ENCODE data around the gene SREK1IP1.

SREK1IP1 gene

DNA sequence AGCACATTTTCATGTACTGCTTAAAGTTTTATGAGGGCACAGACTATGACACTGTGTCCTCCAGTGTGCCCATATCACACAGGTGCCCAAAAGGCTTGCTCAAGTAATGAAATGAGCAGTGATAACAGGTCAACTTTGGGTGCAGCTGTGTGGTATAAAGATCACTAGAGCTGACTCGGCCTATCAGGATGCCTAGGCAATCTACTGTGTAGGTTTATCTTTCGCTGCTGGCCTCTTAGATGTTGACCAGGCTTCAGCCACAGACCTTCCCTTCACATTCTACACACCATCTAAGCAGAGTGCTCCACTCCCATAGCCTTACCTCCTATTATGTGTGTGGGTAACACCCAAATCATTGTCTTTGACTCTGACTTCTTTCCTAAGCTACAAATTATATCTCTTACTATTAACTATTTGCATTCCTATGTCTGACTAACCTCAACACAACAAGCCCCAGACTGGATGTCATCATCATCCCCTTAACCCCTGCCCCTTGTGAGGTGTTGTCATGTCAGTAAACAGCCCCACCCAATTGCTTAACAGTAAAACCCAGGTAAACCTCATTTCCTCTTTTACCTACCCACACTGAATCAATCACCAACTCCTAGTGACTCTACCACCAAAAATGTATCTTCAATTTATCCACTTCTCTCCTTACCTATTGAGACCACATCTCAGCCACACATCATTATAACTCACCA is 2.5 kb downstream of the SREK1IP1 start:
- H3K36me3 ChIP-seq (replicated peaks; ENCODE audit: insufficient read depth, low read length): peaks cover 4% of the 10 kb centered on the region
- H3K4me3 ChIP-seq (ENCODE audit: low read length): no peak overlapping the region
- no peak overlapping the region for H3K4me2 ChIP-seq (ENCODE audit: low read depth, low read length)
- H4K20me1 ChIP-seq (ENCODE audit: insufficient read depth, low read length): no peaks in the 10 kb centered on the region
- H3K9me2 ChIP-seq (replicated peaks; ENCODE audit: insufficient read depth, low read length): no peaks in the 10 kb centered on the region
- TF ChIP-seq EZH2 (optimal IDR thresholded peaks at IDR 0.05; ENCODE audit: low read depth, low read length) (no peak), CTCF (IDR thresholded peaks at IDR 0.05; ENCODE audit: low read length) (no peak), EZH2phosphoT487 (IDR thresholded peaks at IDR 0.05; ENCODE audit: low read length) (no peak)
- H3K27ac ChIP-seq (ENCODE audit: low read length): no peak overlapping the region
- no peaks in the 10 kb centered on the region for H3K9me3 ChIP-seq (replicated peaks; ENCODE audit: insufficient read depth, low read length)
- no peaks in the 10 kb centered on the region for H3K27me3 ChIP-seq (replicated peaks; ENCODE audit: insufficient read depth, low read length)
- H3F3A ChIP-seq (ENCODE audit: insufficient read depth, low read length): no peaks in the 10 kb centered on the region
- no peak for DNase-seq
- no peak overlapping the region for H2AFZ ChIP-seq (ENCODE audit: low read length)
- H3K79me2 ChIP-seq (ENCODE audit: low read length): peaks cover 88% of the 10 kb centered on the region
- no peak overlapping the region for H3K9ac ChIP-seq (ENCODE audit: low read length)
- peaks cover 30% of the 10 kb centered on the region for H3K4me1 ChIP-seq (ENCODE audit: low read length)

DNA sequence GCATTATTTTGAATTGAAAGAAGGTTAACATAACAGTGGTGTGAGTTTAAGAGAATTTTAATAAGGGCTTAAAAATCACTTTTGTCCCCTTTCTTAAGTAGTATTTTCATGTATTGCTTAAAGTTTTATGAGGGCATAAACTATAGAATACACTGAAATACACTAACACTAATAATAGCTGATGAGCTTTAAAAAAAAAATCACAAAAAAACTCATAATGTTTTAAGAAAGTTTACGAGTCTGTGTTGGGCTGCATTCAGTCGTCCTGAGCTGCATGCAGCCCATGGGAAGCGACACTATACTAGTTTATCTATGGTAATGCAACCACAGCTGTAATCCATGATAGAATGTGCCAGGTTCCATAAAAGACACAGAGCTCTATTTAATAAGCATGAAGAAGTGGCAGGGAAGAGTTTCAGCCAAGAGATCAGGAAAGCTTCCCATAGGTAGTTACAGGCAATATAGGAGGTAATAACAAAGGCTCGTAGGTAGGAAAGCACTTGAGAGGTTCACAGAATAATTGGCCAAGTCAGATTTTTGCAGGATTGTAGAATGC is 4.5 kb downstream of the SREK1IP1 start:
- TF ChIP-seq EZH2 (optimal IDR thresholded peaks at IDR 0.05; ENCODE audit: low read depth, low read length): no peak
- TF ChIP-seq EZH2phosphoT487 (IDR thresholded peaks at IDR 0.05; ENCODE audit: low read length): no peak
- TF ChIP-seq CTCF (IDR thresholded peaks at IDR 0.05; ENCODE audit: low read length): no peak
- Histone ChIP-seq H3F3A (ENCODE audit: insufficient read depth, low read length) (no peaks in the 10 kb centered on the region), H3K4me2 (ENCODE audit: low read depth, low read length) (no peak overlapping the region), H3K4me1 (ENCODE audit: low read length) (peaks cover 16% of the 10 kb centered on the region), H3K27me3 (replicated peaks; ENCODE audit: insufficient read depth, low read length) (no peaks in the 10 kb centered on the region), H3K79me2 (ENCODE audit: low read length) (peaks cover 87% of the 10 kb centered on the region), H3K36me3 (replicated peaks; ENCODE audit: insufficient read depth, low read length) (peaks cover 4% of the 10 kb centered on the region), H3K4me3 (ENCODE audit: low read length) (no peak overlapping the region), H4K20me1 (ENCODE audit: insufficient read depth, low read length) (no peaks in the 10 kb centered on the region), H3K9ac (ENCODE audit: low read length) (no peak overlapping the region), H2AFZ (ENCODE audit: low read length) (no peak overlapping the region), H3K9me2 (replicated peaks; ENCODE audit: insufficient read depth, low read length) (no peaks in the 10 kb centered on the region), H3K9me3 (replicated peaks; ENCODE audit: insufficient read depth, low read length) (no peaks in the 10 kb centered on the region), H3K27ac (ENCODE audit: low read length) (no peak overlapping the region)
- DNase-seq: no peak

- Histone ChIP-seq H3K27ac (ENCODE audit: low read length) (no peak overlapping the region), H2AFZ (ENCODE audit: low read length) (no peak overlapping the region), H4K20me1 (ENCODE audit: insufficient read depth, low read length) (no peaks in the 10 kb centered on the region), H3K27me3 (replicated peaks; ENCODE audit: insufficient read depth, low read length) (no peaks in the 10 kb centered on the region), H3K9ac (ENCODE audit: low read length) (no peak overlapping the region), H3K36me3 (replicated peaks; ENCODE audit: insufficient read depth, low read length) (peaks cover 4% of the 10 kb centered on the region), H3F3A (ENCODE audit: insufficient read depth, low read length) (no peaks in the 10 kb centered on the region), H3K4me2 (ENCODE audit: low read depth, low read length) (no peak overlapping the region), H3K9me2 (replicated peaks; ENCODE audit: insufficient read depth, low read length) (no peaks in the 10 kb centered on the region), H3K4me1 (ENCODE audit: low read length) (0 out of 2 replicates have a peak, but pooled peaks cover 3% of the 10 kb centered on the region), H3K79me2 (ENCODE audit: low read length) (peaks cover 79% of the 10 kb centered on the region), H3K4me3 (ENCODE audit: low read length) (no peak overlapping the region), H3K9me3 (replicated peaks; ENCODE audit: insufficient read depth, low read length) (no peaks in the 10 kb centered on the region)
- DNase-seq: no peak
- no peak for TF ChIP-seq EZH2phosphoT487 (IDR thresholded peaks at IDR 0.05; ENCODE audit: low read length)
- no peak for TF ChIP-seq EZH2 (optimal IDR thresholded peaks at IDR 0.05; ENCODE audit: low read depth, low read length)
- TF ChIP-seq CTCF (IDR thresholded peaks at IDR 0.05; ENCODE audit: low read length): no peak
Measured at GRCh38 chr5:64759960-64760660, 8.4 kb downstream of the SREK1IP1 start.

Measured in MM.1S (cell line).